H9 (cell line): ENCODE data around the gene INVS. TPM values are rescaled to one million over a fixed set of nuclear protein-coding genes. Genes with fewer than 3 reads are reported as not detected.

Experiments
- DNase-seq: peaks from one replicate; pipeline ENCODE4 v3.0.0-alpha.2; 2017
- H2AFZ ChIP-seq: one replicate; pipeline ENCODE4 v1.6.1; 2013; ENCODE audit warnings: mild to moderate bottlenecking, low read length, control low read depth, moderate library complexity
- H2AK5ac ChIP-seq: 2 replicates; pipeline ENCODE4 v1.6.1; 2013; ENCODE audit warnings: low read length, control low read depth, mixed read lengths; ENCODE audit not compliant: insufficient read length
- H2BK120ac ChIP-seq: one replicate; pipeline ENCODE4 v1.6.1; 2013; ENCODE audit warnings: low read depth, mild to moderate bottlenecking, low read length, control low read depth, inconsistent platforms; ENCODE audit not compliant: poor library complexity, severe bottlenecking
- H2BK12ac ChIP-seq: 2 replicates; pipeline ENCODE4 v1.6.1; 2013; ENCODE audit warnings: low read length, control low read depth, mixed read lengths, low read depth; ENCODE audit not compliant: insufficient read length
- H2BK15ac ChIP-seq: 2 replicates; pipeline ENCODE4 v1.6.1; 2013; ENCODE audit warnings: low read depth, low read length, control low read depth
- H2BK20ac ChIP-seq: one replicate; pipeline ENCODE4 v1.6.1; 2013; ENCODE audit warnings: low read depth, mild to moderate bottlenecking, low read length, control low read depth, inconsistent platforms; ENCODE audit not compliant: poor library complexity, severe bottlenecking
- H2BK5ac ChIP-seq: 2 replicates; pipeline ENCODE4 v1.6.1; 2013; ENCODE audit warnings: low read length, control low read depth, mixed read lengths; ENCODE audit not compliant: insufficient read length
- H3K14ac ChIP-seq: 2 replicates; pipeline ENCODE4 v1.6.1; 2013; ENCODE audit warnings: low read length, control low read depth; ENCODE audit not compliant: insufficient read depth
- H3K18ac ChIP-seq: 2 replicates; pipeline ENCODE4 v1.6.1; 2013; ENCODE audit warnings: low read depth, mild to moderate bottlenecking, mixed read lengths, low read length, control low read depth; ENCODE audit not compliant: insufficient read length
- H3K23ac ChIP-seq: 2 replicates; pipeline ENCODE4 v1.6.1; 2013; ENCODE audit warnings: low read length, control low read depth, mixed read lengths, low read depth; ENCODE audit not compliant: insufficient read length
- H3K23me2 ChIP-seq: 2 replicates; pipeline ENCODE4 v1.6.1; 2013; ENCODE audit warnings: low read depth, mild to moderate bottlenecking, mixed read lengths, low read length, control low read depth; ENCODE audit not compliant: insufficient read length, poor library complexity, severe bottlenecking
- H3K27ac ChIP-seq: 2 replicates; pipeline ENCODE4 v1.5.1; 2013; ENCODE audit warnings: low read length, control low read depth, mixed read lengths, low read depth; ENCODE audit not compliant: insufficient read length
- H3K27me3 ChIP-seq: 2 replicates; pipeline ENCODE4 v1.6.1; 2013; ENCODE audit warnings: low read length, control low read depth, inconsistent platforms; ENCODE audit not compliant: insufficient read depth
- H3K4ac ChIP-seq: 2 replicates; pipeline ENCODE4 v1.6.1; 2013; ENCODE audit warnings: low read depth, mild to moderate bottlenecking, control low read depth, inconsistent platforms, low read length, moderate library complexity
- H3K4me1 ChIP-seq: 2 replicates; pipeline ENCODE4 v1.6.1; 2013; ENCODE audit warnings: low read length, control low read depth, inconsistent platforms; ENCODE audit not compliant: insufficient read depth
- H3K4me2 ChIP-seq: 2 replicates; pipeline ENCODE4 v1.6.1; 2013; ENCODE audit warnings: low read length, control low read depth, mixed read lengths; ENCODE audit not compliant: insufficient read length, insufficient read depth
- H3K56ac ChIP-seq: 2 replicates; pipeline ENCODE4 v1.6.1; 2013; ENCODE audit warnings: low read depth, mild to moderate bottlenecking, mixed read lengths, low read length, control low read depth; ENCODE audit not compliant: insufficient read length
- H3K79me1 ChIP-seq: 2 replicates; pipeline ENCODE4 v1.6.1; 2013; ENCODE audit warnings: low read depth, mild to moderate bottlenecking, moderate library complexity, low read length, control low read depth, inconsistent platforms; ENCODE audit not compliant: insufficient read depth, poor library complexity, severe bottlenecking
- H3K79me2 ChIP-seq: 2 replicates; pipeline ENCODE4 v1.6.1; 2013; ENCODE audit warnings: low read length, control low read depth, inconsistent platforms; ENCODE audit not compliant: insufficient read depth
- H3K9ac ChIP-seq: 2 replicates; pipeline ENCODE4 v1.6.1; 2013; ENCODE audit warnings: low read length, control low read depth, mixed read lengths; ENCODE audit not compliant: insufficient read length; ENCODE audit errors: extremely low read depth
- H3K9me3 ChIP-seq: one replicate; pipeline ENCODE4 v1.6.1; 2013; ENCODE audit warnings: low read depth, low read length, inconsistent platforms; ENCODE audit not compliant: control insufficient read depth
- H3T11ph ChIP-seq: one replicate; pipeline ENCODE4 v1.6.1; 2013; ENCODE audit warnings: mild to moderate bottlenecking, low read length, control low read depth, inconsistent platforms
- H4K20me1 ChIP-seq: one replicate; pipeline ENCODE4 v1.6.1; 2013; ENCODE audit not compliant: control insufficient read depth, insufficient read length, insufficient read depth
- H4K5ac ChIP-seq: 2 replicates; pipeline ENCODE4 v1.6.1; 2013; ENCODE audit warnings: low read depth, mild to moderate bottlenecking, mixed read lengths, low read length, control low read depth; ENCODE audit not compliant: insufficient read length
- H4K8ac ChIP-seq: replicated peaks from 2 replicates; pipeline ENCODE4 v1.6.1; 2013; ENCODE audit warnings: low read length, control low read depth, mixed read lengths, low read depth; ENCODE audit not compliant: insufficient read length
- H4K91ac ChIP-seq: 2 replicates; pipeline ENCODE4 v1.6.1; 2013; ENCODE audit warnings: low read depth, mild to moderate bottlenecking, moderate library complexity, mixed read lengths, low read length, control low read depth; ENCODE audit not compliant: insufficient read length
- H3K27ac Mint-ChIP-seq, 3 experiments: 2 replicates in 2 of 3; 3 replicates in 1 of 3; pipeline ENCODE4 v1.8.0; 2020 to 2021; ENCODE audit warnings: mixed read lengths in 3 of 3, mild to moderate bottlenecking in 1 of 3, moderate library complexity in 1 of 3
- H3K27me3 Mint-ChIP-seq: 2 replicates; pipeline ENCODE4 v1.8.0; 2021; ENCODE audit warnings: low read depth, mild to moderate bottlenecking, moderate library complexity, mixed read lengths
- H3K36me3 Mint-ChIP-seq, 3 experiments: 2 replicates in 2 of 3; 3 replicates in 1 of 3; pipeline ENCODE4 v1.8.0; 2020 to 2021; ENCODE audit warnings: low read depth in 3 of 3, mixed read lengths in 3 of 3; ENCODE audit not compliant: insufficient read depth in 1 of 3
- H3K4me1 Mint-ChIP-seq, 2 experiments: 2 replicates each; pipeline ENCODE4 v1.8.0; 2020; ENCODE audit warnings: mixed read lengths in 2 of 2
- H3K4me3 Mint-ChIP-seq, 2 experiments: 2 replicates in 1 of 2; 3 replicates in 1 of 2; pipeline ENCODE4 v1.8.0; 2020 to 2021; ENCODE audit warnings: mild to moderate bottlenecking in 2 of 2, mixed read lengths in 2 of 2, moderate library complexity in 1 of 2
- H3K9me3 Mint-ChIP-seq, 2 experiments: 2 replicates in 1 of 2; 3 replicates in 1 of 2; pipeline ENCODE4 v1.8.0; 2020; ENCODE audit warnings: mild to moderate bottlenecking in 2 of 2, mixed read lengths in 2 of 2, moderate library complexity in 1 of 2
- WGBS: extraction: QIAGEN DNeasy Blood & Tissue Kit; methylation state at CpG from one replicate; pipeline ENCODE4 v1.1.7; 2013; ENCODE audit warnings: missing lambda C conversion rate, low lambda C conversion rate, mixed read lengths; ENCODE audit not compliant: insufficient read length; ENCODE audit errors: extremely low coverage; 5-methylcytosine and 5-hydroxymethylcytosine counted together
- total RNA-seq: library from RNA; stranded (reverse); gene quantifications from 2 replicates; pipeline ENCODE4 v1.2.1, GENCODE V29; 2021
- TF ChIP-seq, protein P1 (sequence below): fragments of 200-600 bp; sonication (generic); conservative IDR thresholded peaks from 3 replicates; pipeline ENCODE4 v1.8.0; 2021; ENCODE audit warnings: antibody characterized with exemption, mild to moderate bottlenecking

Gene INVS
- total RNA-seq, 1 experiment from 2014 or later = 7.5 TPM

- Histone ChIP-seq H3K56ac (no peak overlapping the region), H3K18ac (no peak overlapping the region), H4K20me1 (no peaks in the 10 kb centered on the region), H3K4ac (no peak overlapping the region), H3K79me1 (no peaks in the 10 kb centered on the region), H2BK12ac (no peak overlapping the region), H4K91ac (no peak overlapping the region), H3K4me1 (no peaks in the 10 kb centered on the region), H3K23ac (no peak overlapping the region), H3K4me2 (no peak overlapping the region), H3K14ac (no peak overlapping the region), H2AK5ac (no peak overlapping the region), H3K9ac (no peak overlapping the region), H3T11ph (no peak overlapping the region), H4K5ac (no peak overlapping the region), H2AFZ (no peak overlapping the region), H3K27me3 (no peaks in the 10 kb centered on the region; the same call in 1 of the 2 replicates), H3K9me3 (no peaks in the 10 kb centered on the region), H3K27ac (no peak overlapping the region), H2BK120ac (no peak overlapping the region), H2BK20ac (no peak overlapping the region), H4K8ac (no peak overlapping the region), H2BK5ac (no peak overlapping the region), H3K23me2 (no peaks in the 10 kb centered on the region), H2BK15ac (no peak overlapping the region), H3K79me2 (no peaks in the 10 kb centered on the region)
- H3K27ac Mint-ChIP-seq = no peak overlapping the region
- WGBS = no CpG with 5 or more reads among the region's 2 CpGs
- TF ChIP-seq, protein P1, sequence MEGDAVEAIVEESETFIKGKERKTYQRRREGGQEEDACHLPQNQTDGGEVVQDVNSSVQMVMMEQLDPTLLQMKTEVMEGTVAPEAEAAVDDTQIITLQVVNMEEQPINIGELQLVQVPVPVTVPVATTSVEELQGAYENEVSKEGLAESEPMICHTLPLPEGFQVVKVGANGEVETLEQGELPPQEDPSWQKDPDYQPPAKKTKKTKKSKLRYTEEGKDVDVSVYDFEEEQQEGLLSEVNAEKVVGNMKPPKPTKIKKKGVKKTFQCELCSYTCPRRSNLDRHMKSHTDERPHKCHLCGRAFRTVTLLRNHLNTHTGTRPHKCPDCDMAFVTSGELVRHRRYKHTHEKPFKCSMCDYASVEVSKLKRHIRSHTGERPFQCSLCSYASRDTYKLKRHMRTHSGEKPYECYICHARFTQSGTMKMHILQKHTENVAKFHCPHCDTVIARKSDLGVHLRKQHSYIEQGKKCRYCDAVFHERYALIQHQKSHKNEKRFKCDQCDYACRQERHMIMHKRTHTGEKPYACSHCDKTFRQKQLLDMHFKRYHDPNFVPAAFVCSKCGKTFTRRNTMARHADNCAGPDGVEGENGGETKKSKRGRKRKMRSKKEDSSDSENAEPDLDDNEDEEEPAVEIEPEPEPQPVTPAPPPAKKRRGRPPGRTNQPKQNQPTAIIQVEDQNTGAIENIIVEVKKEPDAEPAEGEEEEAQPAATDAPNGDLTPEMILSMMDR = no peak
- no peak for DNase-seq
- no peak overlapping the region for H3K4me3 Mint-ChIP-seq
- peaks cover 0 to 3% of the 10 kb centered on the region in 2 experiments; a peak in 2 of 4 replicates for H3K4me1 Mint-ChIP-seq
- no peaks in the 10 kb centered on the region for H3K9me3 Mint-ChIP-seq
- H3K36me3 Mint-ChIP-seq = peaks cover 0 to 5% (median 4%) of the 10 kb centered on the region in 3 experiments; a peak in 2 of 7 replicates
- H3K27me3 Mint-ChIP-seq = no peaks in the 10 kb centered on the region
Observed at GRCh38 chr9:100126423-100126822, 27.4 kb downstream of the INVS start.
